ENCODE results near the gene NNAT. TPM values are rescaled to one million over a fixed set of nuclear protein-coding genes. Genes with fewer than 3 reads are reported as not detected.

NNAT gene
- total RNA-seq, 1 experiment from 2014 or later, result not detected

DNA sequence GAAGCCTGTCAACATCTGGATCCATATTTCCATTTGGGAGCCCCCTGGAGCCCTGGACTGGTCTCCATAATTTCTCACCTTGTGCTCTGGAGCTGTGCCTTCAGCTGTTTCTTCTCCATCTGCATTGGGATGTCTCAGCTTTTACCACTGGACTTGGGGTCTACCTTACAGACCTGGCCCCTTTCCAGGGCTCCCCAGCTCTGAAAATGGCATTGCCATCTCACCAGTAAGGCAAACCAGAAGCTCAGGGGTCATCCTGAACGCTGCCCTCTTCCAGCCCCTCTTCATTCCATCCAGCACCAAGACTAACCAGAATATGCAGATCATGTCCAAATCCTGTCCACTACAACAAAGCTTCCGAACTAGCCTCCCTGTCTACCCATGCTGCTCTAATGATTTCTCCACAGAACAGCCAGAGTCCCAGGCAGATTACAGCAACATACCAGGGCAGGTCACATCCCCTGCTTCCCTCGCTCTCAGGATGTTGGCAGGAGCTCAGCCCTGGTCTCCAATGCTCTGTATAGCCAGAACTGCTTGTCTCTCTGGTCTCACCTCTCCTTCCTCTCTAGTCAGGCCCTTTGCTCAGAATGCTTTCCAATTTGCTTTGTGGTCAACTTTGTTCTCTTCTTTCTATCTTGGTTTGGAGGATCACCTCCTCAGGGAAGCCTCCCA is 17.7 kb upstream of the NNAT start:
- intact Hi-C loops (cut with micrococcal nuclease; ENCODE audit: unreplicated experiment), result no loop called here
- H3K9me3 ChIP-seq (ENCODE audit: low read depth, low read length, poor library complexity, severe bottlenecking), result no peaks in the 10 kb centered on the region
- no TSS peak for BruUV-seq (replicated peaks)
- ChIA-PET POLR2A (ENCODE audit: low non-redundant PET) (no interaction called here), CTCF (no interaction called here)
- no peaks in the 10 kb centered on the region for H3K4me1 ChIP-seq (ENCODE audit: insufficient read depth, low read length, poor library complexity, severe bottlenecking)
- no peaks in the 10 kb centered on the region for H3K36me3 ChIP-seq (ENCODE audit: insufficient read depth, low read length, poor library complexity, severe bottlenecking)
- no peak overlapping the region for H3K27ac ChIP-seq (ENCODE audit: low read depth, low read length, poor library complexity, severe bottlenecking)
- no peaks in the 10 kb centered on the region for H3K27me3 ChIP-seq (replicated peaks; ENCODE audit: insufficient read depth, low read depth, low read length, poor library complexity)
- no peak for TF ChIP-seq EZH2 (IDR thresholded peaks at IDR 0.05; ENCODE audit: borderline replicate concordance, low read depth, low read length, poor library complexity, severe bottlenecking)
- TF ChIP-seq, protein P1, sequence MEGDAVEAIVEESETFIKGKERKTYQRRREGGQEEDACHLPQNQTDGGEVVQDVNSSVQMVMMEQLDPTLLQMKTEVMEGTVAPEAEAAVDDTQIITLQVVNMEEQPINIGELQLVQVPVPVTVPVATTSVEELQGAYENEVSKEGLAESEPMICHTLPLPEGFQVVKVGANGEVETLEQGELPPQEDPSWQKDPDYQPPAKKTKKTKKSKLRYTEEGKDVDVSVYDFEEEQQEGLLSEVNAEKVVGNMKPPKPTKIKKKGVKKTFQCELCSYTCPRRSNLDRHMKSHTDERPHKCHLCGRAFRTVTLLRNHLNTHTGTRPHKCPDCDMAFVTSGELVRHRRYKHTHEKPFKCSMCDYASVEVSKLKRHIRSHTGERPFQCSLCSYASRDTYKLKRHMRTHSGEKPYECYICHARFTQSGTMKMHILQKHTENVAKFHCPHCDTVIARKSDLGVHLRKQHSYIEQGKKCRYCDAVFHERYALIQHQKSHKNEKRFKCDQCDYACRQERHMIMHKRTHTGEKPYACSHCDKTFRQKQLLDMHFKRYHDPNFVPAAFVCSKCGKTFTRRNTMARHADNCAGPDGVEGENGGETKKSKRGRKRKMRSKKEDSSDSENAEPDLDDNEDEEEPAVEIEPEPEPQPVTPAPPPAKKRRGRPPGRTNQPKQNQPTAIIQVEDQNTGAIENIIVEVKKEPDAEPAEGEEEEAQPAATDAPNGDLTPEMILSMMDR (conservative IDR thresholded peaks at IDR 0.05; ENCODE audit: low read depth, low read length), result no peak
- H3K4me3 ChIP-seq (ENCODE audit: low read depth, low read length, poor library complexity, severe bottlenecking), result no peak overlapping the region
- no peak for DNase-seq (ENCODE audit: low spot score)

DNA sequence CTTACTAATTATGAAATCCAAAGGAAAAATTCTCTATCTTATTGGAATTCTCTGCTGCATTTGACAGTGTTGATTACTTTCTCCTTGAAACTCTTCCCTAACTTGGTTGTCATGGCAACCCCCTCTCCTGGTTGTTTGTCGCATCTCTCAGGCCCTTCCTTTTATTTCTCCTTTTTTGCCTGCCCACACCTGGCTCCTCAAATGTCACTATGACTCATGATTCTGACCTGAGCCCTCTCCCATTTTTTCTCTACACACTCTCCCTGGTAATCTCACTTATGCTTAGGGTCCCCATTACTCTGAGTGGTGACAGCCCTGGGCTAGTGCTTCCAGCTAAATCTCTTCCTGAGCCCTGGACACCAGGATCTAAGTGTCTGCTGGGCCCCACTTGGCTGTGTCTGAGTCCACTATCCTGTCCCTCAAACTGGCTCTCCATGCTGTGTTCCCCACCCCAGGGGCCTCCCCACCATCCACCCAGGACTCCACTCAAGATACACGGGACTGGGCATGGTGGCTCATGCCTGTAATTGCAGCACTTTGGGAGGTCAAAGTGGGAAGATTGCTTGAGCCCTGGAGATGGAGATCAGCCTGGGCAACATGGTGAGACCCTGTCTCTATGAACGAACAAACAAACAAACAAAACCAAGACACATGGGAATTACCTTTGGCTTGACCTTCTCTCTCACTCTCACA is 16.5 kb upstream of the NNAT start:
- Histone ChIP-seq H3K9me3 (ENCODE audit: low read depth, low read length, poor library complexity, severe bottlenecking) (no peaks in the 10 kb centered on the region), H3K27ac (ENCODE audit: low read depth, low read length, poor library complexity, severe bottlenecking) (no peak overlapping the region), H3K27me3 (replicated peaks; ENCODE audit: insufficient read depth, low read depth, low read length, poor library complexity) (no peaks in the 10 kb centered on the region), H3K4me1 (ENCODE audit: insufficient read depth, low read length, poor library complexity, severe bottlenecking) (no peaks in the 10 kb centered on the region), H3K36me3 (ENCODE audit: insufficient read depth, low read length, poor library complexity, severe bottlenecking) (no peaks in the 10 kb centered on the region), H3K4me3 (ENCODE audit: low read depth, low read length, poor library complexity, severe bottlenecking) (no peak overlapping the region)
- TF ChIP-seq, protein P1 (conservative IDR thresholded peaks at IDR 0.05; ENCODE audit: low read depth, low read length), result no peak
- no peak for TF ChIP-seq EZH2 (IDR thresholded peaks at IDR 0.05; ENCODE audit: borderline replicate concordance, low read depth, low read length, poor library complexity, severe bottlenecking)
- ChIA-PET CTCF (no interaction called here), POLR2A (ENCODE audit: low non-redundant PET) (no interaction called here)
- intact Hi-C loops (cut with micrococcal nuclease; ENCODE audit: unreplicated experiment), result no loop called here
- DNase-seq (ENCODE audit: low spot score), result no peak
- BruUV-seq (replicated peaks), result no TSS peak

DNA sequence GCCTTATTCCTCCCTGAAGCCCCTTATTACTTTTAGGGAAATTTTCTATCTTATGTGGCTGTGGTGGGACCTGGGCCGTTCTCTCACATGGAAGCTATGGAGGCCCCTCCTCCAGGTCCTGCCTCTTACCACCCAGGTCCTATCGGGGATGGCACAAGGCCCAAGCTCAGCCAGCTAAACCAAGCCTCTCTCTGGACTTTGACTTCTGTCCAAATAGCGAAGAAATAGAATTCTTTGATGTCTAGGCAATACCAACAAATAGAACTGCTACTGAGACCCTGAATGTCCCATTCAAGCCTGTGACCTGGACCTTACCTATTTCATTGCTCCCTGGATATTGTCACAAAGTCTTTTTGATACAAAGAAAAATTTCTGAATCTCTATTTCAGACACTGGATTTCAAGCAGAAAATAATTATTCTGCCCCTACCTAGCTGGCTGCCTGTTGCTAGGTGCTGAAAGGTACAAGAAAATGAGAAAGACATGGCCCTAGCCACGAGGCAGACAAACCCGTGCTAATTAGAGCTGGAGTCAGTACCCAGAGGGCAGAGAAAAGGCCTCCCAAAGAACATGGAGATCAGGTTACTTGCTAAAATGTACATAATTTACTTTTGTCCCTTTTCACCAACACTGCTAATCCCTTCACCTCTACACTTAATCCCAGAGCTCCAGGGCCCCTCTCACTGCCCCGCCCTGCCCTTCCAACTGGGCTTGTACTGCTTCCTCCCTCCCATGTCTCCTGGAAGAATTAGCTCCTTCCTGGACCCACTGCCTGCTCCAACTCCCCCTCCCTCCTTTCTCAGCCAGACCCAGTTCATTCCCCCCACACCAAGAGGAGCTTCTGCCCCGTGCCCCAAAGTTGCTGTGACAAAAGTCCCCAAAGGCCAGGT is 15.5 kb upstream of the NNAT start:
- Histone ChIP-seq H3K4me3 (ENCODE audit: low read depth, low read length, poor library complexity, severe bottlenecking) (no peak overlapping the region), H3K36me3 (ENCODE audit: insufficient read depth, low read length, poor library complexity, severe bottlenecking) (no peaks in the 10 kb centered on the region), H3K27me3 (replicated peaks; ENCODE audit: insufficient read depth, low read depth, low read length, poor library complexity) (no peaks in the 10 kb centered on the region), H3K4me1 (ENCODE audit: insufficient read depth, low read length, poor library complexity, severe bottlenecking) (no peaks in the 10 kb centered on the region), H3K27ac (ENCODE audit: low read depth, low read length, poor library complexity, severe bottlenecking) (no peak overlapping the region), H3K9me3 (ENCODE audit: low read depth, low read length, poor library complexity, severe bottlenecking) (no peaks in the 10 kb centered on the region)
- intact Hi-C loops (cut with micrococcal nuclease; ENCODE audit: unreplicated experiment), result no loop called here
- ChIA-PET POLR2A (ENCODE audit: low non-redundant PET) (no interaction called here), CTCF (no interaction called here)
- TF ChIP-seq EZH2 (IDR thresholded peaks at IDR 0.05; ENCODE audit: borderline replicate concordance, low read depth, low read length, poor library complexity, severe bottlenecking), result no peak
- TF ChIP-seq, protein P1 (conservative IDR thresholded peaks at IDR 0.05; ENCODE audit: low read depth, low read length), result no peak
- no TSS peak for BruUV-seq (replicated peaks)
- no peak for DNase-seq (ENCODE audit: low spot score)
